Caki2 (cell line): ENCODE results near the gene TDRD3. TPM values are rescaled to one million over a fixed set of nuclear protein-coding genes. Genes with fewer than 3 reads are reported as not detected.

ENCODE experiments used
- DNase-seq: peaks from one replicate; pipeline ENCODE4 v3.0.0-alpha.2; 2015; ENCODE audit warnings: low read depth
- in situ Hi-C: cut with HindIII; loops from 2 replicates; pipeline ENCODE4 v1.10.0; 2016; ENCODE audit warnings: low sequenced_read_pairs, low pct_unique_long_range_greater_than_20kb, mixed read lengths
- total RNA-seq: library from RNA; depleted of rRNA; stranded (reverse); fragments of >200 nt; shearing (Covaris generic); gene quantifications from 2 replicates; pipeline ENCODE4 v1.2.3, GENCODE V29; 2014; ENCODE audit warnings: low replicate concordance; rRNA removed

TDRD3 gene
- total RNA-seq, 1 experiment from 2014 or later, result 7.4 TPM

DNA sequence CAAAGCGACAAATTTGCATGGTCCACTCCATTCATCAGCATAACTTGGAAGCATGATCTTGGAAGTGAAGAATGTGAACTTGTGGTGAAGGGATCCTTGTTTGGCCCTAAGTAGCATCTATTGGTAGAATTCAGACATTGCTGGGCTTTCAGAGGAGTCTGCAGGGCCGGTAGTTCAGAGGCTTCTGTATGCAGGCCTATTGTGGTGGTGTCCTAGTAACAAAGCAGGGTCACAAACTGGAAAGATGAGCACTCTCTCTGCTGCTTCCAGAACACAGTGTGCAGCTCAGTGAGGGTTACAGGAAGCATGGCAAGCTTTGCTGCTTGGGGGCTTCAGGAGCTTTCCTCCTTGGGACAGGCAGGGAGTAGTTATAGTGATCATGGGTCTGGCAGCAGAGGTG, 206.0 kb downstream of the TDRD3 start:
- no peak for DNase-seq
- in situ Hi-C loops, result no loop called here

DNA sequence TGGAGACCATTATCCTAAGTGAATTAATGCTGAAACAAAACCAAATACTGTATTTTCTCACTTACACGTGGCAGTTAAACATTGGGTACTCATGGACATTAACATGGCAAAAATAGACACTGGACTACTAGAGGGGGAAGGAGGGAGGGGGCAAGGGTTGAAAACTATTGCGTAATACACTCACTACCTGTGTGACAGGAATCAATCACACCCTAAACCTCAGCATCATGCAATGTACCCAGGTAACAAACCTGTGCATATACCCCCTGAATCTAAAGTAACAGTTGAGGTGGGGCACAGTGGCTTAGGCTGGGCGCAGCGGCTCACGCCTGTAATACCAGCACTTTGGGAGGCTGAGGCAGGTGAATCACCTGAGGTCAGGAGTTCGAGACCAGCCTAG, 207.0 kb downstream of the TDRD3 start:
- DNase-seq, result no peak
- in situ Hi-C loops, result no loop called here

DNA sequence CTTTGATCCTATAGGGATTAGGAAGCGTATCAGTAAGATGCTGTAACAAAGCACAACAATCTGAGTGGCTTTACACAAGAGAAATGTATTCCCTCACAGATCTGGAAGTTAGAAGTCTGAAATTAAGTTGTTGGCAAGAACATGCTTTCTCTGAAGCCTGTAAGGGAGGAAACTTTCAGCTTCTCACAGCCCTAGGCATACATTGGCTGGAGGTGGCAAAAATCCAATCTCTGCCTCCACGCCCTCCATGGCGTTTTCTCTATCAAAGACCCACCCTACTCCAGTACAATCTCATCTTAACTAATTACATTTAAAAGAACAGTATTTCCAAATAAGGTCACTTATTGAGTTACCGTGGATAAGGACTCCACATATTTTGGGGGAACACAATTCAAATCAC, 211.9 kb downstream of the TDRD3 start:
- no peak for DNase-seq
- in situ Hi-C loops, result no loop called here

DNA sequence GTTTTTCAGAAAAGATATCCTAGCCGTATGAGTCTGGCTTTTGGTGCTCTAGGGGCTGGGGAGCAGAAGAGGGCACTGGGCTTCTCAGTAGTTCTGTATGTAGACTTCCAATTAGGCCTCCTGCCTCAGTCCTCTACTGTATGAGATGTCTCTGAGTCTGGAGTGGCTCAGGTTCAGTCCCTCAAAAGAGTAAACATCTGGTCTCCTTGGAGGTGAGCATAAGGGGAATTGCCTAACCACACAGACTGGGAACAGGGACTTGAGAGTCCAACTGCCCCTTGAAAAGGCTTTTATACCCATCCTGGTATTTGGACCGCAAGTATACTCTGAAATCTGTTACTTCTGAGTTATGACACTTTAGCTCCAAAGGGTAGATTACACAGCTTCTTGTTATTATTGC, 214.5 kb downstream of the TDRD3 start:
- DNase-seq, result no peak
- in situ Hi-C loops, result no loop called here

DNA sequence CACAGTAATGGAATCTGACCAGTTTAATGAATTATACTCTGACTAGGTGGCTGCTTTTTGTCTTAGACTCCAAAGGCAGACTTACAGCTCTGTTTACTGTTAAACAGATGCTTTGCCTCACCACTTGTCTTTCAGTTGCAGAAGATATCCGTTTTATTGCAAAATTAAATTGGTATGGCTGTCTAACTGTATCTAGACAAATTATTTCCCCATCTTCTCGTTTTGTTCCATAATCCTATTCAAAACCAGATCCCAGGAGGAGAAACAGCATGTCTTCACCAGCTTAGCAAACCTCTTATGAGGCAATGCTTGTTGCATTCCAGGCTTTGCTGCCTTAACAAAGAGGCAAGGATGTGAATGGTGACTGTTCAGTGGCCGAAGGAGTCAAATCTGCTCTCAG, 215.6 kb downstream of the TDRD3 start:
- in situ Hi-C loops, result no loop called here
- no peak for DNase-seq

DNA sequence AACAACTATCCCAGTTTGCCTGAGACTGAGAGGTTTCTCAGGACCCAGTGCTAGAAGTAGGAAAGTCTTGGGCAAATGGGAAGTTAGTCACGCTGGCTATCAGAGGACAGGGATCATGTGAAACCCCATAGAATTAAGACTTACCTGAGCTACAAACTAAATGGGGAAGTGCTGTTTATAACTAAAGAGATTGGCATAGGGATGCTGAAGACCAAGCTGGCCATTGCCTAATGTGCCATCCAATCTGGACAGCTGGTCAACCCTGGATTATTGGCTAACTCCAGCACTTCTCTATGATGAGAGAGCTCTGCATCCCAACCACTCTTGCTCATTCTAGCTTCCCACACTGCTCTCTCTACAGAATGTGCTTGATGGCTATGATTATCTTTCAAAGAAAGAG, 216.1 kb downstream of the TDRD3 start:
- DNase-seq, result no peak
- in situ Hi-C loops, result no loop called here

DNA sequence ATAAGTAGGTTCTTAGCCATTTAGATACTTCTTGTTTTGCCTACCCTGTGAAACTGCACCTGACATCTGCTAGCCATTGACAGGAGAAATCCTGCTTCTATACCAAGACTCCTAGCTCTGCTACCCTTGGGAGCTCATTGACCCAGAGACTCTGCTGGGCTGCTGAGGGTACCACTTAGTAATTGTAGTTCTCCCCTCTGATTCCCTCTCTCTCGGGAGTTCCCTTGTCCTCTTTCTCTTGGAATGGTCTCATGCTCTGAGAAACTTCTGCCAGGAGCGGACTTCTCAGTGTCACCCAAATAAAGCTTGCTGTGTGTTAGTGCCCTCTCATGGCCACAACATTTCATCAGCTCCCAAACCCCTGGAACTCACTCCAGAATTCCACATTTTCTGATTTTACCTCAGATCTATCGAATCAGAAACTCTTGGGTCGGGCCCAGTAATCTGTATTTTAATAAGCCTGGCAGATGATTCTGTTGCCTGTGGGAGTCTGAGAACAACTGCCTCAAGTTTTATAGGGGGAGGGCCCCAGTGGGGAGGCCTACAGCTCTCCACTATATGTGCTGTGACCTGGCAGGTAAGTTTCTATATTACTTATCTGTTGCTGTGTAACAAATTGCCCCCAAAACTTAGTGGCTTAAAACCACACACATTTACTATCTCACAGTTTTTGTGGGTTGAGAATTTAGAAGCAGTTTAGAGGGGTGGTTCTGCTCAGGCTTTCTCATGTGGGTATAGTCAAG, 221.1 kb downstream of the TDRD3 start:
- in situ Hi-C loops, result no loop called here

DNA sequence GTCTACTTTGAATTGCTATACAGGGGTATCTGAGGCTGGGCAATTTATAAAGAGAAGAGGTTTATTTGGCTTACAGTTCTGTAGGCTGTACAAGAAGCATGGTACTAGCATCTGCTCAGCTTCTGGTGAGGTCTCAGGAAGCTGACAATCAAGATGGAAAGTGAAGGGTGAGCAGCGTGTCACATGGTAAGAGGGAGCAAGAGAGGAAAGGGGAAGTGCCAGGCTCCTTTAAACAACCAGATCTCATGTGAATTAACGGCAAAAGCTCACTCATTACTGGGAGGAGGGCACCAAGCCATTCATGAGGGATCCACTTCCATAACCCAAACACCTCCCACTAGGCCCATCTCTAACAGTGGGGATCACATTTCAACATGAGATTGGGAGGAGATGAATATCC, 222.4 kb downstream of the TDRD3 start:
- in situ Hi-C loops, result no loop called here
- DNase-seq, result no peak

More for the DNA sequence above, 221.1 kb downstream of the TDRD3 start:
- DNase-seq, result no peak

DNA sequence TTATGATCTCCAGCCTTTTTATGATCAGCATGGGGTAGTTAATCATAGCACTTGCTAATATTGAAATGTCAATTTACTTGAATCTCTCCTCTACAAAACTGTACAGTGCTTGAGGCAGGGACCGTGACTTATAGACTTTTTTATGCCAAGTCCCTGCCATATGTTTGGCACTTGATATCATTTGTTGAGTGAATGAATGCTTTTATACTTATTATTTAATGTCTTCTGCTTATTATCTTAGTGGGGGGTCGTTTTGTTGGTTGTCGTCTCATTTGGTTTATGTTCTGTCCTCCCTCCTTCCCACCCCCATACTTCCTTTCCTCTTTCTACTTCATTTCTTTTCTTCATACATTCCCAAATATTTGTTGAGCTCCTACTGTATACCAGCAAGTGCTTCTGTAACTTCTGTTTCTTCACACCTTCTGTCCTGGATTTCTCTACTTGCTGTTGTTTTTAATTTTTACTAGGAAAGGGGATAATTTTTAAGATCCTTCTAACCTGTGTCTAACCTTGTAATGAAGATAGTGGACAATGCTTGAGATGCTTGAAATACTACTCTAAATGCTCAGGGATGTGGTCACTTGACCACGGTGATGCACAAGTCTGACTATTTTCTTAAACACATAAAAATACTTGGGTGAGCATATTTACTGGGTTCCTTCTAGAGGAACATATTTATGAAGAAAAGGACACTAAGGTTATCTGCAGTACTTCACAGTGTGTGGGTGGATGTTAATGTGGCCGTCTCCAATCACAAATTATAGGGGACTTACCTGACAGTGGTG, 223.8 kb downstream of the TDRD3 start:
- in situ Hi-C loops, result no loop called here
- no peak for DNase-seq

DNA sequence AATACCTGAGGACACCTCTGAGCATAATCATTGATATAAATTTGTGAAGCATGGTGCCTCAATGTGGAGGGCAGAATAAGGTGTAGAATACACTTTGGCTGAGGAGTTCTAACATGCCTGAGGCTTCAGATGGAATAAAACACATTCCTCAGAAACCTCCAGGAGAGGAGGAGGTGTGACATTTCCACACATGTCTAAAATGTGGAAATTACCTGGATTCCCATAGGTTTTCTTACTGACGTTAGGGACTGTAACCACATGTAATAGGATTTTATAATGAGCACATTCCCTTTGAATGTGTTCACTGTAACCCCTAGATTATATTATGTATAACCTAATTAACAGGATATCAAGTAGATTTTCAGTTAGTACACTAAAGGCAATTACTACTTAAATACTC, 226.1 kb downstream of the TDRD3 start:
- in situ Hi-C loops, result no loop called here

More for the DNA sequence above, 226.1 kb downstream of the TDRD3 start:
- no peak for DNase-seq

Other genes with a start within 250 kb of the TDRD3 start
- 8.5 and 9.3 TPM in 2 replicates for gene DIAPH3, start 233.3 kb upstream of the TDRD3 start, total RNA-seq